ENCODE data around the gene COL1A1.

DNA sequence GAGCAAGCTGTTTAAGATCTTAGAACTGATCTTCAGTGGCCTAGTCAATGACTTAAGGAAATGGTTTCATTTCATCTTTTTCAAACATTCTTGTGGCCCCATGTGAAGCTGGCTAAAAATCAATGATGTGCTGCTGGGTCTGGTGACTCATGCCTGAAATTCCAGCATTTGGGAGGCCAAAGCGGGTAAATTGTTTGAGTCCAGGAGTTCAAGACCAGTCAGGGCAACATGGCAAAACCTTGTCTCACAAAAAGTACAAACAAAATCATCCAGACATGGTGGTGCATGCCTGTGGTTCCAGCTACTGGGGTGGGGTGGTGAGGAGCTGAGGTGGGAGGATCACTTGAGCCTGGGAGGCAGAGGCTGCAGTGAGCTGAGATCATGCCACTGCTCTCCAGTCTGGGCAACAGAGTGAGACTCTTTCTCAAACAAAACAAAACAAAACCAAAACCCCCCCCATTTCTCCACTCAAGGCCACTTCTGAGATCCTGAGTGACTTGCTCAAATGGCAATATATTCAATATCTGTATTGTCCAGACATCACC is 17.4 kb upstream of the COL1A1 start:
- TF ChIP-seq REST (IDR thresholded peaks at IDR 0.05; ENCODE audit: insufficient read depth in 1 of 2, low read depth in 2 of 2, low read length in 2 of 2) (no peak), POLR2AphosphoS5 (IDR thresholded peaks at IDR 0.05; ENCODE audit: low read depth, low read length) (no peak), TAF1 (IDR thresholded peaks at IDR 0.05; ENCODE audit: borderline replicate concordance, insufficient read depth, low read length) (no peak), SIN3A (IDR thresholded peaks at IDR 0.05; ENCODE audit: borderline replicate concordance, insufficient read depth, low read length) (no peak)

All from PFSK-1 (cell line).